Activated T-cell treated with anti-CD3 and anti-CD28 coated beads, Interleukin-2, amount 50 U/mL, for 24 hours (primary cell): Measurements from ENCODE around the gene KCNC3.

Experiments
- DNase-seq: peaks from one replicate; pipeline ENCODE4 v3.0.0-alpha.2; 2020
- H3K27ac Mint-ChIP-seq: 2 replicates; pipeline ENCODE4 v1.8.0; 2020; ENCODE audit warnings: mild to moderate bottlenecking, mixed read lengths
- H3K27me3 Mint-ChIP-seq: 2 replicates; pipeline ENCODE4 v1.8.0; 2020; ENCODE audit warnings: mixed read lengths
- H3K36me3 Mint-ChIP-seq: 2 replicates; pipeline ENCODE4 v1.8.0; 2020; ENCODE audit warnings: low read depth, mixed read lengths
- H3K4me1 Mint-ChIP-seq: 2 replicates; pipeline ENCODE4 v1.8.0; 2020; ENCODE audit warnings: low read depth, mixed read lengths
- H3K4me3 Mint-ChIP-seq: 2 replicates; pipeline ENCODE4 v1.8.0; 2020; ENCODE audit warnings: mild to moderate bottlenecking, moderate library complexity, mixed read lengths
- H3K9me3 Mint-ChIP-seq: 2 replicates; pipeline ENCODE4 v1.8.0; 2020; ENCODE audit warnings: mixed read lengths

Gene KCNC3

DNA sequence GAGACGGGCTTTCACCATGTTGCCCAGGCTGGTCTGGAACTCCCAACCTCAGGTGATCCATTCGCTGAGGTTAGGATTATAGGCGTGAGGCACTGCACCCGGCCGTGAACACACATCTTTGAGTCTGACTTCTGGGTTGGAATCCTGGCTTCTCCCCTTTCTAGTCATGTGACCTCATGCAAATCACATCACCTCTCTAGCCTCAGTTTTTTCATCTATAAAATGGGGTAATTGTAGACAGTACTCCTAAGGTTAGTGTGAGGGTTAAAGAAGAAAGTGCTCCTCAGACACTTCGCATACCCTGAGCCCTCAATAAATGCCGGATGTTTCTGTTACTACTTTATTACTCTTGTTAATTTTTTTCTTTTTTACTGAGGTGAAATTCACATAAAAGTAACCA lies 55.4 kb downstream of the KCNC3 start:
- Mint-ChIP-seq H3K36me3 (no peaks in the 10 kb centered on the region), H3K27ac (no peak overlapping the region), H3K27me3 (peaks cover 28% of the 10 kb centered on the region), H3K4me3 (no peak overlapping the region), H3K4me1 (no peaks in the 10 kb centered on the region), H3K9me3 (no peaks in the 10 kb centered on the region)
- DNase-seq: no peak

DNA sequence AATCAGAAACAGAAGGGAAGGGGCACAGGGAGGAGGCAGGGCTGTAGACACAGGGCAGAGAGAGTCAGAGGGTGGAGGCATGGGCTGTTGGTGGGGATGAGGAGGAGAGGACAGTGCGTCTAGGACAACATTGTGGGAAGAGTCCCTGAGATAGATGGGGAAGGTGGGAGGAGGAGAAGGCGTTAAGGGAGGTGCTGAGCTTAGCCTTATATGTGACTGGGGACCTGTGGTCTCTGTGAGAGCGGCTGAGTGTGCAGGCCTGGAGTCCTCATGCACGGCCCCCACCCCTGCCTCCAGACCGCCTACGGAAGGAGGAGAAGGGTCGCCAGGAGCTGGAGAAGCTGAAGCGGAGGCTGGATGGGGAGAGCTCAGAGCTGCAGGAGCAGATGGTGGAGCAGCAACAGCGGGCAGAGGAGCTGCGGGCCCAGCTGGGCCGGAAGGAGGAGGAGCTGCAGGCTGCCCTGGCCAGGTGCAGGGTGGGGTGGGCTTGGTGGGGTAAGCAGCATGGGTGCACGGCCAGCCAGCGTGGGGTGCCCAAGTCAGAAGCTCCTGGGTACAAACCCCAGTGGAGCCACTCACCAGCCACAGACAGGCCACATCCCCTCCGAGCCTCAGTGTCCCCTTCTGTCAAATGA lies 56.8 kb downstream of the KCNC3 start:
- no peak overlapping the region for H3K27ac Mint-ChIP-seq
- no peaks in the 10 kb centered on the region for H3K9me3 Mint-ChIP-seq
- H3K4me3 Mint-ChIP-seq: no peak overlapping the region
- H3K36me3 Mint-ChIP-seq: no peaks in the 10 kb centered on the region
- DNase-seq: no peak
- peaks cover 41% of the 10 kb centered on the region for H3K27me3 Mint-ChIP-seq
- H3K4me1 Mint-ChIP-seq: no peaks in the 10 kb centered on the region

DNA sequence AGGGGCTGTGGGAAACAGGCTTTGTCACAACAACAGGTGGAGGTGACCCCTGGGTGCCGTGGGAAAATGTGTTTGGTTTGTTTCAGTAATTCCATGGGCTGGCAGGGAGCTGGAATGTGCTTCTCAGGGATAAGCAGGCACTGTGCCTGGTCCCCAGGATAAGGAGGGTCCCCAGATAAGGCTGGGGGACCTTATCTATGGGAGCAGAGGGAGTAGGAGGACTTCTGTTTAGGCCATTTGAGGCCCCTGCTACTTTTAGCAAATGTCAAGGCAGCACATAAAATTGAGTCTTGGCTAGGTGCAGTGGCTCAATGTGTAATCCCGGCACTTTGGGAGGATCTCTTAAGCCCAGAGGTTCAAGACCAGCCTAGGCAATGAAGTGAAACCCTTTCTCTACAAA lies 59.5 kb downstream of the KCNC3 start:
- H3K4me3 Mint-ChIP-seq: no peak overlapping the region
- no peaks in the 10 kb centered on the region for H3K36me3 Mint-ChIP-seq
- H3K9me3 Mint-ChIP-seq: no peaks in the 10 kb centered on the region
- H3K27me3 Mint-ChIP-seq: peaks cover 35% of the 10 kb centered on the region
- no peak overlapping the region for H3K27ac Mint-ChIP-seq
- H3K4me1 Mint-ChIP-seq: no peaks in the 10 kb centered on the region
- DNase-seq: no peak

DNA sequence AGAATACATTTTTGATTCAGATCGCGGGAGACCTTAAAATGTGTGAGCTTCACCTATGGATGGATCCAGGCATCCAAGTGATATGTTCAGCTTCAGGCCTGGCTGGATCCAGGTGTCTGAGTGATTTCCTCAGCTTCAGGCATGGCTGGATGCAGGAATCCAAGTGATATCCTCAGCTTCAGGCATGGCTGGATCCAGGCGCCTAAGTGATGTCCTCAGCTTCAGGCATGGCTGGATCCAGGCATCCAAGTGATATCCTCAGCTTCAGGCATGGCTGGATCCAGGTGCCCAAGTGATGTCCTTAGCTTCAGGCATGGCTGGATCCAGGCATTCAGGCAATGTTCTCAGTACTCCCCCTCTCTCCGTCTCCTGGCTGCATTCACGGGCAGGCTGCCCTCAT lies 60.7 kb downstream of the KCNC3 start:
- no peak for DNase-seq
- Mint-ChIP-seq H3K27me3 (peaks cover 35% of the 10 kb centered on the region), H3K9me3 (no peaks in the 10 kb centered on the region), H3K4me3 (no peak overlapping the region), H3K27ac (no peak overlapping the region), H3K36me3 (no peaks in the 10 kb centered on the region), H3K4me1 (no peaks in the 10 kb centered on the region)

DNA sequence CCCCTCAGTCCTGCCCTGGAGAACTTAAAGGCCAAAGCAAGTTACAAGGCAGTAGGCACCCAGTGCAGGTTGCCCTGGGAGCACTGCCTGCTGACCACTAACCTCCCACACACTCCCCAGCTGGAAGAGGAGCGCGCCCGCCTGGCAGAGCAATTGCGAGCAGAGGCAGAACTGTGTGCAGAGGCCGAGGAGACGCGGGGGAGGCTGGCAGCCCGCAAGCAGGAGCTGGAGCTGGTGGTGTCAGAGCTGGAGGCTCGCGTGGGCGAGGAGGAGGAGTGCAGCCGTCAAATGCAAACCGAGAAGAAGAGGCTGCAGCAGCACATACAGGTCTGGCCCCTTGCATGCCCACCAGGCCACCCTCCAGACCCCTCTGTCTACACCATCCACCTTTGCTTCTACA lies 61.1 kb downstream of the KCNC3 start:
- Mint-ChIP-seq H3K4me3 (no peak overlapping the region), H3K4me1 (no peaks in the 10 kb centered on the region), H3K27ac (no peak overlapping the region), H3K36me3 (no peaks in the 10 kb centered on the region), H3K27me3 (peaks cover 35% of the 10 kb centered on the region), H3K9me3 (no peaks in the 10 kb centered on the region)
- no peak for DNase-seq

DNA sequence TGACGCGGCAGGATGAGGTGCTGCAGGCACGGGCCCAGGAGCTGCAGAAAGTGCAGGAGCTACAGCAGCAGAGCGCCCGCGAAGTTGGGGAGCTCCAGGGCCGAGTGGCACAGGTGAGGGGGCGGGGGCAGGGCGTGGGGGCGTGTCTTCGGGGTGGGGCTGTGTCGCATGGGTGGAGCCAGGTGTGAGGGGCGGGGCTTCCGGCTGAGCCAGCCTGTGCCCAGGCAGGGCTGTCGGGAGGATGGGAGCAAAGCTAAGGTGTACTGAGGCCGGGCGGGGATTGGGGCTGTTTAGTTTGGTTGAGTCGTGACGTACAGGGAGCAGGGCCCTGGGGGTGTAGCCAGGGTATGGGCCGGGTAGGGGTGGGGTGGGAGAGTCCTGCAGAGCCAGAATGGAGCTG lies 62.3 kb downstream of the KCNC3 start:
- no peaks in the 10 kb centered on the region for H3K36me3 Mint-ChIP-seq

DNA sequence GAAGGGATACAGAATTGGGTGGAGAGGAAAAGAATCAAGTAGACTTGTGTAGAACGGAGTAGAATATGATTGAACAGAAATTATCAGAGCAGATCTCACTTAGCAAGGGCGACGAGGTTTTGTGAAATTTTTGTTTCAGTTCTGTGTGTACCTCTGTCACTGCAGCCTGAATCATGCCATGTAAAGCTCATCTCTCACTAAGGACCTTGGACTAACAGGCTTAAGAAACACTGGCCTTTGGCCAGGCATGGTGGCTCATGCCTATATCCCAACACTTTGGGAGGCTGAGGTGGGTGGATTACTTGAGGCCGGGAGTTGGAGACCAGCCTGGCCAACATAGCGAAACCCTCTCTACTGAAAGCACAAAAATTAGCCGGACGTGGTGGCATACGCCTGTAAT lies 63.1 kb downstream of the KCNC3 start:
- Mint-ChIP-seq H3K27ac (no peak overlapping the region), H3K27me3 (peaks cover 31% of the 10 kb centered on the region), H3K36me3 (no peaks in the 10 kb centered on the region), H3K4me1 (no peaks in the 10 kb centered on the region), H3K4me3 (no peak overlapping the region), H3K9me3 (no peaks in the 10 kb centered on the region)
- DNase-seq: no peak

More for the DNA sequence above, 62.3 kb downstream of the KCNC3 start:
- Mint-ChIP-seq H3K9me3 (no peaks in the 10 kb centered on the region), H3K4me3 (no peak overlapping the region), H3K4me1 (no peaks in the 10 kb centered on the region), H3K27ac (no peak overlapping the region), H3K27me3 (peaks cover 37% of the 10 kb centered on the region)
- DNase-seq: peak; percentile 41

DNA sequence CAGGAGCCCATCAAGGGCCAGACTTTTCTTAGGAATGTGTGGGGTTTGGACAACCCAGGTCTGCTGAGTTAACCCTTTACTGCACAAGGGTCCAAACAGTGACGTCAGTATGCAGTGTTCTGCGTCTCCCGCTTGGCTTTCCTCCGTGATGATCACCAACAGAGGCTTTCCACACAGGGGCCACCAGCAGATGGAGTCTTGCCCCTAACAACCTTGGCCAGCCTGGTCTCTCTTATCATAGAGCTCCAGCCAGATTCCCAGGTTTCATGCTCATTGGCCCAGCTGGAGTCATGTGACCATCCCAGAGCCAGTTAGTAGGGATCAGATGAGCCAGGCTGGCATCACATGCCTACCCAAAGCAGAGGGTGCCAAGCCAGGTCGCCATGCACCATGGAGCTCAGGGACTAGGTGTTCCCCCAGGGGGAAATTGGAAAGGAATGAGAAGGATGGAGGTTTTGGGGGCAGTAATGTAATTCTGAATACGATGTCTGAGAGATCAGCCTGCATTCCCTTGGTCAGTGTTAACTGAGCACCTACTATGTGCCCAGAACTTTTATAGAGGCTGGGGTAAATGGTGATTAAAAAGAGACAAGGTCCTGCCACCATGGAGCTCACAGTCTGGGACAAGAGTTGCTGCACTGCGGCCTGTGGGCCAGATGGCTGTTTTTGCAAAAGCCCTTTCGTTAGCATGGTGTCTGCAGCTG lies 64.5 kb downstream of the KCNC3 start:
- H3K9me3 Mint-ChIP-seq: no peaks in the 10 kb centered on the region
- no peak for DNase-seq
- H3K36me3 Mint-ChIP-seq: no peaks in the 10 kb centered on the region
- no peak overlapping the region for H3K4me3 Mint-ChIP-seq
- H3K27me3 Mint-ChIP-seq: peaks cover 28% of the 10 kb centered on the region
- H3K27ac Mint-ChIP-seq: no peak overlapping the region
- no peaks in the 10 kb centered on the region for H3K4me1 Mint-ChIP-seq

DNA sequence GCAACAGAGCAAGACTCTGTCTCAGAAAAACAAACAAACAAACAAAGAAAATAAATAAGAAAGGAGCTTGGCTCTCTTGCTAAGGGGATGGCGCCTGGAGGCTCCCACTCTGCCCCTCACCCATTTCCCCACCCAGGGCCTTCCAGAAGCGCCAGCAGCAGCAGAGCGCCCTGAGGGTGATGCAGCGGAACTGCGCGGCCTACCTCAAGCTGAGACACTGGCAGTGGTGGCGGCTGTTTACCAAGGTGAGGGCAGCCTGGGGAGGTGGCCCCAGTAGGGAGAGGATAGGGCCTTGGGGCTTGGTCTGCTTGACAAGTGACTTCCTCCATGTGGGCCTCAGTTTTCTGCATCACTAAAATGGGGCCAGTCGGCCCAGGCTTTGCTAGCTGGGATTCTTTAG lies 66.0 kb downstream of the KCNC3 start:
- Mint-ChIP-seq H3K4me3 (no peak overlapping the region), H3K27ac (no peak overlapping the region), H3K27me3 (peaks cover 17% of the 10 kb centered on the region), H3K4me1 (no peaks in the 10 kb centered on the region), H3K9me3 (no peaks in the 10 kb centered on the region), H3K36me3 (no peaks in the 10 kb centered on the region)
- DNase-seq: no peak
